ENCODE data around the gene NHLRC2.

NHLRC2 gene

GRCh38 chr10:113916053-113916452 is 61.6 kb downstream of the NHLRC2 start:
- DNase-seq (ENCODE audit: low read depth) = no peak
- no peak overlapping the region for H3K4me3 ChIP-seq (ENCODE audit: low read length)
- TF ChIP-seq CTCF (conservative IDR thresholded peaks at IDR 0.05; ENCODE audit: low read depth, low read length) = no peak

GRCh38 chr10:113917636-113918035 is 63.2 kb downstream of the NHLRC2 start:
- DNase-seq (ENCODE audit: low read depth) = no peak
- no peak for TF ChIP-seq CTCF (conservative IDR thresholded peaks at IDR 0.05; ENCODE audit: low read depth, low read length)

GRCh38 chr10:113920114-113920513 is 65.7 kb downstream of the NHLRC2 start:
- no peak for DNase-seq (ENCODE audit: low read depth)
- no peak for TF ChIP-seq CTCF (conservative IDR thresholded peaks at IDR 0.05; ENCODE audit: low read depth, low read length)
- no peak overlapping the region for H3K4me3 ChIP-seq (ENCODE audit: low read length)

More at GRCh38 chr10:113917636-113918035, 63.2 kb downstream of the NHLRC2 start:
- H3K4me3 ChIP-seq (ENCODE audit: low read length) = no peak overlapping the region

GRCh38 chr10:113920875-113921274 is 66.4 kb downstream of the NHLRC2 start:
- no peak overlapping the region for H3K4me3 ChIP-seq (ENCODE audit: low read length)
- no peak for TF ChIP-seq CTCF (conservative IDR thresholded peaks at IDR 0.05; ENCODE audit: low read depth, low read length)
- DNase-seq (ENCODE audit: low read depth) = no peak

- no peak for TF ChIP-seq CTCF (conservative IDR thresholded peaks at IDR 0.05; ENCODE audit: low read depth, low read length)
- no peak for DNase-seq (ENCODE audit: low read depth)
- no peak overlapping the region for H3K4me3 ChIP-seq (ENCODE audit: low read length)
Measured at GRCh38 chr10:113921561-113922370, 67.3 kb downstream of the NHLRC2 start.

- no peak overlapping the region for H3K4me3 ChIP-seq (ENCODE audit: low read length)
- peak; percentile 13 for TF ChIP-seq CTCF (conservative IDR thresholded peaks at IDR 0.05; ENCODE audit: low read depth, low read length)
- no peak for DNase-seq (ENCODE audit: low read depth)
Measured at GRCh38 chr10:113922787-113923570, 68.5 kb downstream of the NHLRC2 start.

Measured in retinal pigment epithelial cell (primary cell).